OCI-LY7 (cell line): Measurements from ENCODE around the gene TSNAX. TPM values are rescaled to one million over a fixed set of nuclear protein-coding genes. Genes with fewer than 3 reads are reported as not detected.

Source experiments
- BruUV-seq: library from RNA; stranded (reverse); fragments of 400-500 nt; replicated peaks from 2 replicates; lab custom pipeline; 2021; lab: Mats Ljungman, UMichigan
- CTCF ChIA-PET: fragments of 300-600 bp; sonication (Branson Sonifier 250); formaldehyde crosslinking; loops from one replicate; lab custom pipeline; 2022; ENCODE audit warnings: antibody characterized with exemption; ENCODE audit not compliant: unreplicated experiment; lab: Charles Lee
- POLR2A ChIA-PET: fragments of 300-600 bp; sonication (Branson Sonifier 250); formaldehyde crosslinking; loops from one replicate; lab custom pipeline; 2022; ENCODE audit warnings: antibody characterized with exemption; lab: Charles Lee
- DNase-seq: peaks from one replicate; pipeline ENCODE4 v3.0.0-alpha.2; 2015; ENCODE audit warnings: low spot score
- H2AFZ ChIP-seq: fragments of 200-600 bp; sonication (generic), shearing (Covaris generic); 2 replicates; pipeline ENCODE4 v1.6.1; 2014; ENCODE audit warnings: mild to moderate bottlenecking, antibody characterized with exemption, low read length, moderate library complexity
- H3K27ac ChIP-seq: fragments of 200-600 bp; sonication (generic); 2 replicates; pipeline ENCODE4 v1.5.1; 2014; ENCODE audit warnings: mixed run types, low read depth, mild to moderate bottlenecking, moderate library complexity, low read length, inconsistent platforms; ENCODE audit not compliant: poor library complexity, severe bottlenecking
- H3K36me3 ChIP-seq: fragments of 200-600 bp; sonication (generic); 2 replicates; pipeline ENCODE4 v1.6.1; 2014; ENCODE audit warnings: mild to moderate bottlenecking, antibody characterized with exemption, low read length, moderate library complexity, mixed read lengths; ENCODE audit not compliant: insufficient read depth
- H3K4me1 ChIP-seq: fragments of 200-600 bp; sonication (generic); 2 replicates; pipeline ENCODE4 v1.5.1; 2014; ENCODE audit warnings: mild to moderate bottlenecking, low read length; ENCODE audit not compliant: insufficient read depth, poor library complexity, severe bottlenecking
- H3K4me2 ChIP-seq: fragments of 200-600 bp; sonication (generic); 2 replicates; pipeline ENCODE4 v1.6.1; 2014; ENCODE audit warnings: mild to moderate bottlenecking, low read length
- H3K4me3 ChIP-seq: fragments of 200-600 bp; sonication (generic); 2 replicates; pipeline ENCODE4 v1.5.1; 2014; ENCODE audit warnings: mild to moderate bottlenecking, low read depth, low read length; ENCODE audit not compliant: poor library complexity, severe bottlenecking
- H3K79me2 ChIP-seq: fragments of 200-600 bp; sonication (generic); 2 replicates; pipeline ENCODE4 v1.6.1; 2016; ENCODE audit warnings: low read depth, mild to moderate bottlenecking, low read length, moderate library complexity, mixed read lengths; ENCODE audit not compliant: insufficient read depth
- H3K9me2 ChIP-seq: fragments of 200-600 bp; sonication (generic); 2 replicates; pipeline ENCODE4 v1.6.1; 2016; ENCODE audit warnings: mild to moderate bottlenecking, low read length, mixed read lengths; ENCODE audit not compliant: insufficient read depth
- H3K9me3 ChIP-seq: fragments of 200-600 bp; sonication (generic); 2 replicates; pipeline ENCODE4 v1.6.1; 2014; ENCODE audit warnings: mild to moderate bottlenecking, mixed run types, low read length, mixed read lengths
- H4K20me1 ChIP-seq: fragments of 200-600 bp; sonication (generic); 2 replicates; pipeline ENCODE4 v1.6.1; 2014; ENCODE audit warnings: mild to moderate bottlenecking, antibody characterized with exemption, low read length, moderate library complexity, mixed read lengths; ENCODE audit not compliant: insufficient read depth
- CTCF ChIP-seq: fragments of 200-600 bp; sonication (generic); conservative IDR thresholded peaks from 2 replicates; pipeline ENCODE4 v1.5.1; 2014; ENCODE audit warnings: mild to moderate bottlenecking, antibody characterized with exemption, low read length, moderate library complexity, mixed read lengths
- EZH2phosphoT487 ChIP-seq: fragments of 200-600 bp; sonication (generic); IDR thresholded peaks from 2 replicates; pipeline ENCODE4 v1.6.1; 2018; ENCODE audit warnings: low read depth, borderline replicate concordance, mild to moderate bottlenecking, mixed run types, antibody characterized with exemption, low read length, moderate library complexity, mixed read lengths
- intact Hi-C: fragments of 100-400 bp; cut with micrococcal nuclease; formaldehyde crosslinking; loops from one replicate; pipeline ENCODE4 v1.10.0; 2022; ENCODE audit not compliant: unreplicated experiment
- total RNA-seq, 2 experiments: library from RNA; depleted of rRNA in 1 of 2; stranded (reverse); fragments of >200 nt in 1 of 2; shearing (Covaris generic) in 1 of 2; gene quantifications; 2 replicates each; pipeline ENCODE4 v1.2.3, GENCODE V29; 2014 to 2022

TSNAX gene
- total RNA-seq, 2 experiments from 2014 or later = 17.8 to 31.3 TPM

GRCh38 chr1:231594749-231595148 is 66.3 kb downstream of the TSNAX start:
- Histone ChIP-seq H3K9me3 (no peaks in the 10 kb centered on the region), H2AFZ (no peak overlapping the region), H3K27ac (no peak overlapping the region), H3K79me2 (no peaks in the 10 kb centered on the region), H3K9me2 (no peaks in the 10 kb centered on the region), H3K4me2 (no peak overlapping the region), H3K36me3 (no peaks in the 10 kb centered on the region), H4K20me1 (no peaks in the 10 kb centered on the region), H3K4me3 (no peak overlapping the region), H3K4me1 (no peaks in the 10 kb centered on the region)
- ChIA-PET POLR2A (interaction anchor here (0.6 to 0.7 kb wide), 2 partner anchors 20 to 151 kb away, joined by 4 read pairs; no protein-coding TSS in a partner anchor), CTCF (no interaction called here)
- BruUV-seq = no TSS peak
- intact Hi-C loops = loop anchor here (5.0 kb wide), 1 partner anchor 277 kb away; no protein-coding TSS in a partner anchor
- DNase-seq = no peak
- TF ChIP-seq CTCF (no peak), EZH2phosphoT487 (no peak)

GRCh38 chr1:231596337-231596791 is 67.9 kb downstream of the TSNAX start:
- ChIA-PET CTCF (no interaction called here), POLR2A (interaction anchor here (0.7 kb wide), 1 partner anchor 80 kb away, joined by 3 read pairs; no protein-coding TSS in a partner anchor)
- Histone ChIP-seq H3K9me3 (no peaks in the 10 kb centered on the region), H3K4me3 (no peak overlapping the region), H3K4me1 (no peaks in the 10 kb centered on the region), H3K9me2 (no peaks in the 10 kb centered on the region), H3K27ac (no peak overlapping the region), H3K4me2 (no peak overlapping the region), H4K20me1 (no peaks in the 10 kb centered on the region), H2AFZ (no peak overlapping the region), H3K79me2 (no peaks in the 10 kb centered on the region), H3K36me3 (no peaks in the 10 kb centered on the region)
- no TSS peak for BruUV-seq
- DNase-seq = no peak
- intact Hi-C loops = no loop called here
- TF ChIP-seq CTCF (no peak), EZH2phosphoT487 (no peak)

GRCh38 chr1:231597971-231598370 is 69.5 kb downstream of the TSNAX start:
- Histone ChIP-seq H3K27ac (no peak overlapping the region), H3K9me3 (no peaks in the 10 kb centered on the region), H3K79me2 (no peaks in the 10 kb centered on the region), H3K4me3 (no peak overlapping the region), H3K4me1 (no peaks in the 10 kb centered on the region), H4K20me1 (no peaks in the 10 kb centered on the region), H3K4me2 (no peak overlapping the region), H3K9me2 (no peaks in the 10 kb centered on the region), H3K36me3 (no peaks in the 10 kb centered on the region), H2AFZ (no peak overlapping the region)
- no peak for DNase-seq
- CTCF ChIA-PET = interaction anchor here (0.6 kb wide), 1 partner anchor 9 kb away, joined by 3 read pairs; no protein-coding TSS in a partner anchor
- TF ChIP-seq CTCF = no peak
- no peak for TF ChIP-seq EZH2phosphoT487
- POLR2A ChIA-PET = interaction anchor here (0.5 to 1.0 kb wide), 2 partner anchors 10 to 35 kb away, joined by 3 to 5 read pairs; no protein-coding TSS in a partner anchor
- no TSS peak for BruUV-seq
- intact Hi-C loops = no loop called here
